HG02642 (cell line): ENCODE results near the gene NUP62CL.
A peak's percentile ranks its signal among the peaks of the same experiment; 100 is the strongest.
"Not testable (repeated sequence)": the region's sequence is repeated elsewhere in the genome, so short reads cannot be mapped to it uniquely, and the experiment has no call there.

ENCODE experiments used
- ATAC-seq: cut with Tn5 transposase; IDR thresholded peaks from one replicate; pipeline ENCODE4 v1.9.1; 2021; ENCODE audit warnings: mild to moderate bottlenecking; ENCODE audit not compliant: unreplicated experiment, poor library complexity

The NUP62CL gene, protein sequence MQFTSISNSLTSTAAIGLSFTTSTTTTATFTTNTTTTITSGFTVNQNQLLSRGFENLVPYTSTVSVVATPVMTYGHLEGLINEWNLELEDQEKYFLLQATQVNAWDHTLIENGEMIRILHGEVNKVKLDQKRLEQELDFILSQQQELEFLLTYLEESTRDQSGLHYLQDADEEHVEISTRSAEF

GRCh38 chrX:107205770-107206696, at the start of gene NUP62CL, which contains the start of gene DNAAF6:
TSS of gene NUP62CL (minus strand) at chrX:107206433. CDS start at chrX:107175146, 31,287 bp downstream.
TSS of gene DNAAF6 (plus strand) at chrX:107206611. CDS start at chrX:107212876, 6,265 bp downstream.
- peak; percentile 97 for ATAC-seq

GRCh38 chrX:107228486-107228819, 22.2 kb upstream of the NUP62CL start:
- no peak for ATAC-seq

DNA sequence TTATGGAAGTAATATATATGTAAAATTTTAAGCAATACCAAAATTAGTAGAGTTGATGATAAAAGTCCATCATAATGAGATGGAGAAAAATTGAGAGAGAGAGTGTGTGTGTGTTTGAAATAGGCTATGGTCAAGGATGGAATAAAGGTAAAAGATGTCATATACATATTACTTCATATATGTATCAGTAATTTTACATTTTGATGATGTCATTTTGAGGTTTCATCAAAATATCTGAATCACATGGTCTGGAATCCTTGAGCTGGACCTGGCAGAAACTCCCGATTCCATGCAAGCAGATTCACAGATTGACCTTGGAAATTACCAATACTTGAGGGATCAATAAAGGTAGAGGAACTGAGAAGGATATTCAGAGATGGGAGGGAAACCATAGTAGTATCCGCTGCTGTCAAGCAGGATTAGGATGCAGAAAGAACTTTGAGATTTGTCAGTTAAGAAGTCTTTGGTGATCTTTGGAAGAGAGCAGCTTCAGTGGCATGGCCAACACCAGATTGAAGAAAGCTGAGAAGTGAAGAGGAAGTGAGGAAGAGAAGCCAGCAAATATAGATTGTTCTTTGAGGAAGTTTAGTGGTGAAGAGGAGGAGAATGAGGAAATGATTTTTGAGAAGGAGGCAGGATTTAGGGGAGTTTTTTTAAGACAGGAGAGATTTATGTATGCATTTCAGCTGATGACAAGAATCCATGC, 21.7 kb upstream of the NUP62CL start:
- ATAC-seq = no peak

GRCh38 chrX:107226757-107227156, 20.5 kb upstream of the NUP62CL start:
- no peak for ATAC-seq

DNA sequence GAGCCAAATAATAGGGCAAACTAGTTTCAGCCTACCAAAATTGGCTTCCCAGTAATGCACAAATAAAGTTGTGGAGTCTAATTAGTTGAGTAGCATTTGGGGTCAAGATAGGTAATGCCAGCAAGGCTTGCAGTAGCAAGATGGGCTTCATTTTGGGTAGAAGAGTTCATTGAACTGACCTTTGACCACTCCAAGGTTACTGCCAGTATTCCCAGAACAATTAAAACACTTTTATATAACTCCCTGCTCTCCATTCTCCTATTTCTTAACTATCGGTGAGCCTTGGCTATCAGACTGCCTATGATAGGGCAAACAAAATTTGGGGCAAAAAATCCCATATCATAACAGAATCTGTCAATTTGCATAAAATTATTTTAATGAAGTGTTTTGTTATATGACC, 7.2 kb upstream of the NUP62CL start:
- ATAC-seq = no peak

GRCh38 chrX:107207943-107208342, 1.7 kb upstream of the NUP62CL start:
- ATAC-seq = no peak

DNA sequence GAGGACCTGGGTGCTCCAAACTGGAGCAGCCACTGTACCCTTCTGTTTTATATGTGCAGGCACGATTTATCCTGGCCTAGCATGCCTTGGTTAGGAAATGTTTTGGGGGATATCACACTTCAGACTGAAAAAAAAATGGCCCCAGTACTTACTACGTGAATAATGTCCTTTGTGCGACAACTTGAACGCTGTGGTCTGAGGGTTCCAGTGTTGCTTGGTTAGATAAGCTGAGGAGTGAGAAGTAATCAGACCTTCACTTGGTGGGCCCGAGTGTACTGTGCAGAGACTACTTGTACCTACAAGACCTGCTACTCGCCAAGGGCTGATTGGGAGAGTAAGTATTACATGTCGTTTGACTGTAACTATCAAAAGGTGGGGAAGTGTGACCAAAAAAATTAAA, 856 bp upstream of the NUP62CL start:
- ATAC-seq = no peak

DNA sequence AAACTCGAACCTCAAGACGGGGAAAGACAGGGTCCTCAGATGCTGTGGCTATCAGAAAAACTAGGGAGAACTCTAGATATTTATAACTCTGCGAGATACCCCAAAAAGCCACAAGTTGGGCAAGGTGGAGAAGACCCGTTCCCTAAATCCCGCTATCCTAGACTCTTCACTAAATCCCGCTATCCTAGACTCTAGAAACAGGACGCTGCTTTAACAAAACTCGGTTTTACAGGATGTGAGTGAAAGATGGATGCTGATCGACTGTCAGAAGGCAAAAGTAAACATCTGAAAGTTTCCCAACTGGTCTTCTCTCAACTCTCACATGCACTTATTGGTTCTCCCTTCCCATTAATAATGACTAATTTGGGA, 448 bp upstream of the NUP62CL start:
- ATAC-seq = no peak

DNA sequence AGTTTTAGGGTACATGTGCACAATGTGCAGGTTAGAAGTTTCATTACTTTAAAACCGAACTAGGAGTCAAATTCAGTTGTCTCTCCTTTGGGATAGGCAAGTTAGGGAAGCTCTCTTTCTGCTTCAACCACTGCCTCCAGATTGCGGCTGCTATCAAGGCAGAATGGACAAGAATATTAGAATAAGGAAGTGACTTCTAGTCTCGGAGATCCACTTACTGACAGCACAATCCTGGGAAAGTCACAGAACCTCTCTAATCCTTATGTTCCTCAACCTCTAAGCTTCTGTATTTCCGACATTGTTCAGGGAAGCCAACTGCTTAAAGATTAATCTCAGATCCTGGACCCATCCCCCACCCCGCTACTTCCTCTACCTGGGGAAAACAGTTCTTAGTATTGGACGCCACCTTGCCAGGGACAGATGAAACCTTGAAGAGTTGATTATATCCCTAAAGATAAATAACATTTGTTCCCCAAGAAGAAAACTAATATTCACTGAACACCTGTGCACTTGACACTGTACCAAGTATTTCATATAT, 2.1 kb downstream of the NUP62CL start:
- no peak for ATAC-seq

DNA sequence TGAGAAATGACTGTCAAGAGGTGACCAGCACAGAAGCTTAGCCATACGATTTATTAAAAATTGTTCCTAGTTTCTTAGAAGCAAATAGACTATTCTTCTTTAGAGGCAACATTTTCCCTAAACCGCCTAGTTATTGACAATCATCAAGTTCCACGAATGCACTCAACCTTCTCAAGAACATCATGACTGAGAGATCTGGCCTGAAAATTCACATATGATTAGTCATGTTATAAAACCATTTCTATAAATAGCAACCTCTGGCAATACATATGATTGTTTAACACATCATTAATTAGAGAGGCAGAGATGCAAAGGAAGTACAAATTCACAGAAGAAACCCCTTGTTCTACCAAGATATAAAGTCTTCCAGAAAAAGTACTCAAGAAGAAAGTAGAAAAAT, 6.7 kb downstream of the NUP62CL start:
- ATAC-seq = no peak

GRCh38 chrX:107198074-107198473, 8.2 kb downstream of the NUP62CL start:
- ATAC-seq = not testable (repeated sequence)

DNA sequence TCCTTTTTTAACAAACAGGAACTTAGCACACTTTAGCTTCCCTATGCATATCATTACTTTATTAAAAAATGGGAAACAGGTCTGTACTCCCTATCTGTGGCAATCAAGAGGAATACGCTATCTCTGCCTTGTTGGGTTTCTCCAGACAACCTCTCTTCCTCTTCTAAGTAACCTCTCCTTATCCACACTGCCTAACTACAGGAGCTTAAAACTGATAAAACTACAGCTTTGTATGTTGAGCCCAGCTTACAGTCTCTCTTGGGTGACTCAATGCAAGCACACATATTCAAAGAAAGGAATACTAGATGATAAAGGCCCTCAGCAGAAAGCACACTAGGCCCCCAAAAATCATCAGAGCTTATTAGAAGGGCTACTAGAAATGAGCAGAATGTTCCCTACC, 8.9 kb downstream of the NUP62CL start:
- ATAC-seq = no peak

DNA sequence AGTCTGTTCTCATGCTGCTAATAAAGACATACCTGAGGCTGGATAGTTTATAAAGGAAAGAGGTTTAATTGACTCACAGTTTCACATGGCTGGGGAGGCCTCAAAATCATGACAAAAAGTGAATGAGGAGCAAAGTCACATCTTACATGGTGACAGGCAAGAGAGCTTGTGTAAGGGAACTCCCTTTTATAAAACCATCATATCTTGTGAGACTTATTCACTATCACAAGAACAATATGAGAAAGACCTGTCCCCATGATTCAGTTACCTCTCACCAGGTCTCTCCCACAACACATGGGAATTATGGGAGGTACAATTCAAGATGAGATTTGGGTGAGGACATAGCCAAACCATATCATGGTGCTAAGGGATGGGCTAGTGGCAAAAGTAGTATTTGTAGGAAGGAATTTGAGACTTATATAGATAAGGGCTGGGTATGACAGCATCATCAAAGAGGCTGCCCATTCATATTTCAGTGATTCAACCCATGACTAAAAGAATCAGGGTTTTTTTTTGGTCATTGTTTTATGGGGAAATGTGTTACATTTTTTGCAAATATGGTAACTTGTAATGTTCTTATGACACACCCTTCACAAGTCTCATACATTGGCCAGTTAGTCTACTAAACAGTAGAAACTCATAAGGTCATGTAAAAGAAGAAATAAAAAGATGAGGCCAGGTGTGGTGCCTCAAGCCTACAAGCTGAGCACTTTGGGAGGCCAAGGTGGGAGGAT, 34.7 kb downstream of the NUP62CL start:
- ATAC-seq = no peak

DNA sequence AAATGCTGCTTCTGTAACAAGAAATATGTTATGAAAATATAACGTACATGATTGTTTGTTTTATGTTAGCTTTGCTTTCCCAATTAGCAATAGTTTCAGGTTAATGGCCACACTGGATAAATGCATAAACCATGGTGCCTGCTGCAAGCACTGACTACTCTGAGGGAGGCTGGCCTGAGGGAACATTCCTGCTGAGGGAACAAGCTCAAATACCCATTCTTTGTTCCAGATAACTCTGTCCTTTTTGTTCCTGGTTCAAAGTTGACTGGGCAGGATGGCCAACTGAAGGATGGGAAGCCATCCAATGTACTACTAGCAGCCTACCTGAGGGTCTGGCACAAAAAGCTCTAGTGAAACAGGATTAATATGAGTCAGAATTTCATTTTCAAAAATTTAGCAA, 37.5 kb downstream of the NUP62CL start:
- no peak for ATAC-seq

DNA sequence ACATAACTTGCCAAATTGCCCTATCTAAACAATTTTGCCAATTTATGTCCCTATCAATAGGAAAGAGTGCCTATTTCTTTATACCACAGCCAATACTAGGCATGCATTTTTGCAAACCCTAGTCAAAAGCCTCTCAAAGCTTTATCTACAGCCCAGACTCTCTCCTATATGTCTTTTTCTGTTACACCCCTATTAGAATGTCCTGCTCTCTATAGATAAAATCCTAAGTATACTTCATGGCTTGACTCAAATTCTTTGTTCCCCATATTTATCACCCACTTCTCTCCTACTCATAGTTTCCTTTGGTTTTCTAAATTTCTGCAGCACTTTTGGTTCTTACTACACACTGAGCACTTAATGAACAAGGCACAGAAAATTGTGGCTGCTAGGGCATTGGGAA, 38.0 kb downstream of the NUP62CL start:
- ATAC-seq = no peak

DNA sequence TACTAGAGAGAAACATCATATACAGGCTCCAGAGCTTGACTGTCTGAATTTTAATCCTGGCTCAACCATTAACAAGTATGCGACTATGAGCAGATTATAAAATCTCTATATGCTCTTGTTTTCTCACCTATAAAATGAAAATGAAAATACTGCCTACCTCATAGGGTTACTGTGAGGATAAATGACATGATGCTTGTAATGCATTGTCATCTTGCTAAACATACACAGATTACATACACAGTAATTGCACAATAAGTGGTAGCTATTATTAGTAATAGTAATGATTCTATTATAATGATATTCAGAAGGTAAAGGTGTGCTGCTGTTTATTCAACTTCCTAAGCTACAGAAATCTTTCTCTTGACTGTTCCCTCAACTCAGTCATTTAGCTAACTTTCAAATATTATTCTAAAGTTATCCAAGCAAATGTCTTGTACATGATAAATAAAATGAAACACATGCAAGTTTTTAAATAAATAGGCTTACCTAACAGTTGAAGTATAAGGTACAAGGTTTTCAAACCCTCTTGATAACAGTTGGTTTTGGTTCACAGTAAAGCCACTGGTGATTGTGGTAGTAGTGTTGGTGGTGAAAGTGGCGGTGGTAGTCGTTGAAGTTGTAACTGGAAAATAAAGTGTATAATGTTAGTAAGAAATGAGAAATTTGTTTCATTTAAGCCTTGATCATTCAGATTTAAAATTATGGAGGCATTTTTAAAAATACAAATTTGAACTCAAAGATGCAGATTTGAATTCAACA, 38.9 kb downstream of the NUP62CL start:
- ATAC-seq = no peak

DNA sequence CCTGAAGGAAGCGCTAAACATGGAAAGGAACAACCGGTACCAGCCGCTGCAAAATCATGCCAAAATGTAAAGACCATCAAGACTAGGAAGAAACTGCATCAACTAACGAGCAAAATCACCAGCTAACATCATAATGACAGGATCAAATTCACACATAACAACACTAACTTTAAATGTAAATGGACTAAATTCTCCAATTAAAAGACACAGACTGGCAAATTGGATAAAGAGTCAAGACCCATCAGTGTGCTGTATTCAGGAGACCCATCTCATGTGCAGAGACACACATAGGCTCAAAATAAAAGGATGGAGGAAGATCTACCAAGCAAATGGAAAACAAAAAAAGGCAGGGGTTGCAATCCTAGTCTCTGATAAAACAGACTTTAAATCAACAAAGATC, 48.6 kb downstream of the NUP62CL start:
- not testable (repeated sequence) for ATAC-seq

- ATAC-seq = not testable (repeated sequence)
Observed at GRCh38 chrX:107155621-107156430, 50.4 kb downstream of the NUP62CL start.
